Activated T-cell treated with anti-CD3 and anti-CD28 coated beads, Interleukin-2, amount 50 U/mL, for 4 hours (primary cell): ENCODE results near the gene YBX1. TPM values are rescaled to one million over a fixed set of nuclear protein-coding genes. Genes with fewer than 3 reads are reported as not detected.
"Not testable (repeated sequence)": the region's sequence is repeated elsewhere in the genome, so short reads cannot be mapped to it uniquely, and the experiment has no call there.

Source experiments
- ATAC-seq, 2 donors: fragments of 200-7000 bp; cut with Tn5 transposase; one replicate each; pipeline ENCODE4 v1.10.0; 2021
- DNase-seq: peaks from one replicate; pipeline ENCODE4 v3.0.0-alpha.2; 2020
- H3K27me3 Mint-ChIP-seq: one replicate; pipeline ENCODE4 v1.8.0; 2021; ENCODE audit warnings: low read depth, mixed read lengths
- H3K36me3 Mint-ChIP-seq: one replicate; pipeline ENCODE4 v1.8.0; 2022; ENCODE audit warnings: mixed read lengths; ENCODE audit not compliant: insufficient read depth
- H3K4me1 Mint-ChIP-seq: one replicate; pipeline ENCODE4 v1.8.0; 2021; ENCODE audit warnings: low read depth, mixed read lengths
- H3K4me3 Mint-ChIP-seq: one replicate; pipeline ENCODE4 v1.8.0; 2021; ENCODE audit warnings: mild to moderate bottlenecking, moderate library complexity, mixed read lengths
- H3K9me3 Mint-ChIP-seq: one replicate; pipeline ENCODE4 v1.8.0; 2021; ENCODE audit warnings: mixed read lengths
- total RNA-seq, 3 donors: library from RNA; stranded (reverse); gene quantifications; one replicate each; pipeline ENCODE4 v1.2.1, GENCODE V29; 2021

Gene YBX1
- total RNA-seq, 3 donors from 2014 or later: 1,281 to 1,520 (median 1,366) TPM

DNA sequence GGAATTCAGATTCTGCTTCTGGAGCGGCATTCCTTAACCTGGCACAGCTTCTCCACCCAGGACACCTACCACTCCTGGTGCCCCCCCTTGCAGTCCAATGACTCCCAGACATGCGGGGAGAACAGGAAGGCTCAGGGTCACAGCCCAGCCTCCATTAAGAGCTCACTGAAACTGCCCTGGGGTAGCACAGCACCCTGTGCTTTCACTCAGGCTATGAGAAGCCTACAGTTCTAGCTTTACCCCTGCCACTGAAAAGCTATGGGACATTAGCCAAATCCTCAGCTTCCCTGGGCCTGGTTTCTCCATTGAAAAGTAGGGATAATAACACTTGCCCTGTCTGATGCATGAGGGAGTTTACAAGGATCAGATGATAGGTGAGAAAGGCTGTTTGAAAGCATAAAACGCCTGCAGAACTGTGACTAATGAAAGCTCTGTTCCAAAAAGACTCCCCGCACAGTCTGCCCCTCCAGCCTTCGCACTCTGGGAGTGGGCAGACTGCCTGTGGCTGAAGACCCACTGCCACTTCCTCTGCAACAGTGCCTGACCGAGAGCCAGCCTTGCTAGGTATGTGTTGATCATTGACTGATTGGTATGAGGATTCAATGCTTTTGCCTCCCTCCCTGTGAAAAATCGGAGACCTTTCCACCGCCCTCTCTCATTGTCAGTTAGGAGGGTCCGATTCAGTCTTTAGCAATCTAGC lies 60.5 kb downstream of the YBX1 start:
- Mint-ChIP-seq H3K27me3 (no peaks in the 10 kb centered on the region), H3K9me3 (no peaks in the 10 kb centered on the region), H3K36me3 (peaks cover 3% of the 10 kb centered on the region), H3K4me1 (no peaks in the 10 kb centered on the region), H3K4me3 (no peak overlapping the region)
- ATAC-seq (no peak), DNase-seq (no peak)

DNA sequence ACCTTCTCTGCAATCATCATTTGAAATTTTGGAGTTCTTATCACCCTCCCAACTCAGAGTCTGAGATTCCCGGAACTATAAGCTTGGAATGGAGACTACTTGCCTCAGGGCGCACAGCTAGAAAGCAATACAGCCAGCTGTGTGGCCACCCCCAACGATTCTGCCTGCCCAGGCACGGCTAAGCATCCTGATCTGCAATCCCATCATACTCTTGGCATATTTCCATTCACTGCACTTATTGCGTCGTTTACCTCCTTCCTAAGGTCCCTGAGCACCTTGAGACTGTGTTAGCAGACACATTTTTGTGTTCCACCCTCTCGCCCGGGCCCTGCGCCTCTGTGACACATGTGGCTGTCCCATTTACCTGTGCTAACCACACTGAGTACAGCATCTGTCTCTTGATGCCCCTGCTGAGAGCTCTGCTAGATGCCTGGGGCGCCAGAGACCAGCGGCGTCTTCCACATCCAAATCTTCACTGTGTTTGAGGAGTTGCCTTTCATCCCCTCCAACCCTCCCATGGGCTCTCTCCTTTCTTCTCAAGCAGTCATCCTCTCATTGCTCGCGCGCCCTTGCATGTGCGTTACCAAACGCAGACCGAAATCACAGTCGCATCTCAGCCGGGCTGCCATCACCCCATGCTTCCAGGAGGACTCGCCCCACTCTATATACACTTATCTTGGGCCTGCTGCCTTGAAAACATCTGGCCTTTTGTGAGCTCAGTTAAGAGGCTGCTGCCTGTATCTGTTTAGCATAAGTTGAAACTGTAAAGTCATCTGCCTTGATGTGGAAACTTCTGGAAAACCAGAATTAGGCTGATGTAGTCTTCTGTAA lies 61.3 kb downstream of the YBX1 start:
- Mint-ChIP-seq H3K36me3 (peaks cover 9% of the 10 kb centered on the region), H3K27me3 (no peaks in the 10 kb centered on the region), H3K4me1 (no peaks in the 10 kb centered on the region), H3K4me3 (no peak overlapping the region), H3K9me3 (no peaks in the 10 kb centered on the region)
- ATAC-seq (no peak), DNase-seq (no peak)

DNA sequence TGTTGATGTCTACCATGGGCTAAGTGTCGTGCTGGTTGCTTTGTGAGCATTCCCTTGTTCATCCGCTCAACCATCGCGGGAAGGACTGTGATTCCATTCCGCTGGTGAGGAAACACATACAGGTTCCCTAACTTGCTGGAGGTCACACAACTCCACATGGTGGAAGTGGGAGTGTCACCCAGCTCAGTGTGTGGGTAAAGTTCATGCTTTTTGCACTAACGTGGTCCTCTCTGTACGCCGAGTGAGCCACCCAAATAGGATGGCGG lies 61.9 kb downstream of the YBX1 start:
- H3K27me3 Mint-ChIP-seq: no peaks in the 10 kb centered on the region
- DNase-seq (no peak), ATAC-seq (no peak)
- no peak overlapping the region for H3K4me3 Mint-ChIP-seq
- H3K4me1 Mint-ChIP-seq: no peaks in the 10 kb centered on the region
- H3K9me3 Mint-ChIP-seq: no peaks in the 10 kb centered on the region
- peaks cover 9% of the 10 kb centered on the region for H3K36me3 Mint-ChIP-seq

DNA sequence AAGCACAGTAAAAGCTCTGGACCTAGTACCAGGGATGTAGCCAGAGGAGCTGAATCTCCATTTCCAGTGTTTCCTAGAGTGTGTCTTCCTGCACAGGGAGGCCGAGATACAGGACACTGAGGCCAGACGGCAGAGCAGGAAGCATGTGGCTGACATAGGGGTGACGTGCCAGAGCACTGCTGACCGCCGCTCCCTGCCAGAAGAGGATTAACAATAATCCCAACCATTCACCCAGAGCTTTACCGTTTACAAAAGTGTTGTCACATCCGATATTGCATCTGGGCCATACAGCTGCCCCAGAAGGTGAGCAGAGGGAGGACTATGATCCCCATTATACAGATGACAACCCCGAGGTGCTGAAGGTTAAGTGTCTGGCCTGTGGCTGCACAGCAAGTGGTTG lies 63.6 kb downstream of the YBX1 start:
- Mint-ChIP-seq H3K4me3 (no peak overlapping the region), H3K27me3 (no peaks in the 10 kb centered on the region), H3K36me3 (peaks cover 20% of the 10 kb centered on the region), H3K4me1 (no peaks in the 10 kb centered on the region), H3K9me3 (no peaks in the 10 kb centered on the region)
- ATAC-seq (no peak), DNase-seq (no peak)

DNA sequence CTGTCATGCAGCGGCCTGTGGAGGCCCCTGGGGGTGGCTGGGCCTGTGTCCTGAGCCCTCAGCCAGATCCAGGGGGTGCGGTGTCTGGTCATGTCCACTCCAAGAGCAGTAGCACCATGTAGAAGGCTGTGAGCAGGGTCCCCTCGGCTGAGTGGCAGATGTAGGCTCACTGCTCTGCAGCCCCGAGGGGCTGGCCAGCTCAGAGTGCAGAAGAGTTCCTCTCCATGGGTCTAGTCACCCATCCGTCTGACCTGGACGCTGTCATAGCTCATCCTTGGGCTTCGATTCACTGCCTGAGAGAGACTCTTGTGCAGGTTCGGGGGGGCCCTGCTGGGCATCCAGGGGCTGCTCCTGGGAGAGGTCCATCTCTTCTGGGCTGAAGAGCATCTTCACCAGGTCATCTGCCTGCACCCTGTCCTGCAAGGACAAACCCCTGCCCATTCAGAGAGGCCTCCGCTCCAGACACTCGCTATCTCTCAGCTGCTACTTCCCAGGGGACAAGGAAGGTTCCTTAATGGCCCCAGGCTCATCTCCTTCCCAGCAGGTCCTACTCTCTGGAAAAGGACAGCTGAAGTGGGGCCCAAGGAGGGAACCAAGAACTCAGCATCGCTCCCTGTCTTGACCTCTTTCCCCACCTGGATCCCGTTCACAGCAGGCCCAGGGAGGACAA lies 64.4 kb downstream of the YBX1 start:
- no peak overlapping the region for H3K4me3 Mint-ChIP-seq

DNA sequence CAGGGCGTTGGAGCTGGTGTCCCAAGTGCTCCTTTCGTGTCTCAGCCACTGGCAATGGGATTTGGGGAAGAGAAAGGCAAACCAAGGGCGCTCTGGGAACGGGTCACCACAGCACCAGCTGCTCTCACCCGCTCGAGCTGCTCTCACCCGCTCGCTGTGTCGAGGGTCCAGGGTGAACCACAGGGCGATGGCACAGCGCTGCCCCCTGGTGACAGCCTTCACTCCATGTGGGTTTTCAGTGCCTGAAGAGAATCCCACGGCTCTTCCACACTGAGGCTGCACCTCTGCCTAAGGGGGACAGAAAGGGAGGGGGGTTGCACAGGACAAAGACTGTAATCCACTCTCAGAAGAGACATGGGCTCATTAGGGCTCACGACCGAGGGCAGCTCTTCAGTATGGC lies 64.9 kb downstream of the YBX1 start:
- peak; percentile 50 to 73 for ATAC-seq
- Mint-ChIP-seq H3K9me3 (no peaks in the 10 kb centered on the region), H3K27me3 (no peaks in the 10 kb centered on the region), H3K36me3 (peaks cover 25% of the 10 kb centered on the region), H3K4me1 (no peaks in the 10 kb centered on the region), H3K4me3 (no peak overlapping the region)
- DNase-seq: peak; percentile 51

More for the DNA sequence above, 64.4 kb downstream of the YBX1 start:
- Mint-ChIP-seq H3K27me3 (no peaks in the 10 kb centered on the region), H3K4me1 (no peaks in the 10 kb centered on the region), H3K36me3 (peaks cover 21% of the 10 kb centered on the region), H3K9me3 (no peaks in the 10 kb centered on the region)
- DNase-seq (no peak), ATAC-seq (no peak)

DNA sequence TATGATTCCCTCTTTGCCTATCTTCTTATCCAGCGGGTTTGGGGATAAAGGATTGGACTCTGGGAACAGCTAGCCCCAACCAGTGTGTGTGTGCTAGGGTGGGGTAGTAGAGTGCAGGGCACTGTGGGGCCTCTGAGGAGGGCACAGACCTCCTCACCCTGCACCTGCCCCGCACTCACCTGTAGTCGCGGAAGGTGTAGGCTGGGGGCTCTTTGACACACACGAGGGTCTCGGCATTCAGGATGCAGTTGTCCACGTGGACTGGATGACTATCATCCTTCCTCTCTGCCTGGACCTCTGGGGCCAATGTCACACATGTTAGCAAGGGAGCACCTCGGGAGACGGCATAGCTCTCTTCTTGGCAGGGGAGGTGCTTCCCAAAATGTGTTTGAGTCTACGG lies 65.8 kb downstream of the YBX1 start:
- no peaks in the 10 kb centered on the region for H3K27me3 Mint-ChIP-seq
- no peaks in the 10 kb centered on the region for H3K4me1 Mint-ChIP-seq
- no peaks in the 10 kb centered on the region for H3K9me3 Mint-ChIP-seq
- no peak overlapping the region for H3K4me3 Mint-ChIP-seq
- ATAC-seq: no peak
- no peak for DNase-seq
- H3K36me3 Mint-ChIP-seq: peaks cover 34% of the 10 kb centered on the region

DNA sequence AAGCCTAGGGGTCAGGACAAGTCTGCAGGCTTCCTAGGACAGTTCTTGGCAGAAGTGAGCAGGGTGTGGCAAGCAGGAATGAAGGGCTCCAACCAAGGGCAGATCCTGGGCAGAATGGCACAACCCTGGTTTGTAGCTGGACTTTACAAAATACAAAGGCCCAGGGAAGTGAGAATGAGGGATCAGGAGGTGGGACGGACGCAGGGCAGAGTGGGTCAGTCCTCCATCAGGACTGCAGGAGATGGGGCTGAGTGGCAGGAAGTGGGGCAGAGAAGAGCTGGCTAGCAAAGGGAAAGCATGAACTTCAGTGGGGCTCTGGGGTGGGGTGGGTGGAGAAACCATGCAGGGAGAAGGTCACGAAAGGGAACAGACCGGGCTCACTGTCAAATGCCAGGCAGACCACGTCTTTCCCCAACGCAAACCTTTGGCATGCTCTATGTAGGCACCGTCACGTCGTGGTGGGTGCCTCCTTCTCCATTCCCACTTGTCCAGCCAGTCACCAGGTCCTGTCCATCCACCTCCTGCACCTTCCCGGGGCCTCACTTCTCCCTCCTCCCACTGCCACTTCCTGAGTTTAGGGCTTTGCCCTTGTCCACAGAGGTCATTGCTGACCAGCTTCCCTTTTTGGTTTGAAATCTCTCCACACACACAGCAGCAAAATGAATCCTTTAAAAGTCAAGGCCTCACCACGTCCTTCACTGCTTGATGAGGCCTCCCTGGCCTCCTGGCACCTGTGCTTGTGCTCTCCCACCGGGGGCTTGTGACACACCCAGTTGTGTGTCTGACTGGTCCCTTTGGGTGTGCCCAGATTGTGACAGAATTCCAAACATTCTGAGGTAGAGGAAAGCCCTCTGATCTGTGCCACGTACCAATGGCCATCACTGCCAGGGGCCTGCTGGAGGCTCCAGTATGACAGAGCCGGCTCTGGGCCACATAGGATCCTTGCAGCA lies 66.5 kb downstream of the YBX1 start:
- Mint-ChIP-seq H3K4me3 (no peak overlapping the region), H3K36me3 (peaks cover 38% of the 10 kb centered on the region), H3K9me3 (no peaks in the 10 kb centered on the region), H3K27me3 (no peaks in the 10 kb centered on the region), H3K4me1 (no peaks in the 10 kb centered on the region)
- no peak for ATAC-seq
- no peak for DNase-seq

DNA sequence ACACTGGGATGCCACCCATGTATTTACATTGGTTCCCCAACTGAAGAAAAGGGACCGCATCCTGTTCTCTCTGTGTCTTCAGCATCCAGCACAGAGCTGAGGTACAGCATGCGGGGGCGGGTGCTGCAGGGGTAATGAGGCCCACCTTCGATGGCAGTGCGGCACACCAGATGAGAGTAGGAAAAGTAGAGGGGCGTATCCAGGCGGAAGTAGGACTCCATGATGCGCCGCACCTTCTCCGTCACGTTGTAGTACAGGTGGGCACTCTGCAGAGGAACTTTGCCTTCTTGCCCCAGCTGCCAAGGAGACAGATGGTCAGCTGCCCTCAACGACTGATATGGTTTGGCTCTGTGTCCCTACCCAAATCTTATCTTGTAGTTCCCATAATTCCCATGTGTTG lies 67.8 kb downstream of the YBX1 start:
- H3K4me3 Mint-ChIP-seq: no peak overlapping the region
- DNase-seq: no peak
- no peak for ATAC-seq
- H3K4me1 Mint-ChIP-seq: no peaks in the 10 kb centered on the region
- H3K9me3 Mint-ChIP-seq: no peaks in the 10 kb centered on the region
- no peaks in the 10 kb centered on the region for H3K27me3 Mint-ChIP-seq
- H3K36me3 Mint-ChIP-seq: peaks cover 47% of the 10 kb centered on the region

DNA sequence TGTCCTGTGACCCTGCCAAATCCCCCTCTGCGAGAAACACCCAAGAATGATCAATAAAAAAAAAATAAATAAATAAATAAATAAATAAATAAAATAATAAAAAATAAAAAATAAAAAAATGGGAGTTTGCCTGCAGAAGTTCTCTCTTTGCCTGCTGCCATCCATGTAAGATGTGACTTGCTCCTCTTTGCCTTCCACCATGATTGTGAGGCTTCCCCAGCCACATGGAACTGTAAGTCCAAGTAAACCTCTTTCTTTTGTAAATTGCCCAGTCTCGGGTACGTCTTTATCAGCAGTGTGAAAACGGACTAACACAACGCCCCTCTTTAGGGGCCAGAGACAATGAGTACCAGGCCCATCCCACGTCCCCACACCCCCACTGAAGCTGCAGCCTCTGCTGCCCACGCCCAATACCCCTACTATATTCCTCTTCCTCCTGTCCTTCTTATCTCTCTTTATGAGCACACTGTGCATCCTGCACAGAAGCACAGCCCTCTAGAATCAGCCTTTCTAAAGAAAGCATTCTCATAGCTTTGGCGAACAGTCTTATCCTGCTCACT lies 69.4 kb downstream of the YBX1 start:
- not testable (repeated sequence) for ATAC-seq, H3K4me3 Mint-ChIP-seq, H3K4me1 Mint-ChIP-seq, H3K9me3 Mint-ChIP-seq, DNase-seq, H3K27me3 Mint-ChIP-seq
- peaks cover 58% of the 10 kb centered on the region for H3K36me3 Mint-ChIP-seq

DNA sequence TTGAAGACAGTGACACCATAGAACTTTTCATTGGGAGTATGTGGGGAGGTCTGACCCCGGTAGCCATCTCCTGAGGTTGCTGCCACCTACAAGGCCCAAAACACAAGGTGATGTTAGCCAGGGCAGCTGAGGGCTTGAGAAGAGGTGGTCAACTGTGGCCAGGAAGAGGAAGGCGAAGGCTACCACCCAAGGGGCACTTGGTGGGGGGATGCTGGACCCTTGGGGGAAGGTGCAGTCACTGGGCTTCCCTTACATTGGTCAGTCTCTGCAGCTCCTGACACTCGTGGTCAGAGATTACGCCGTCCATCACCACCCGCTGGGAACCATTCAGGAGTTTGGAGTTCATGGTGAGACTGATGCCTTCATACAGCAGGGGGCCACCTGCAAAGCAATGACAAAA lies 70.1 kb downstream of the YBX1 start:
- DNase-seq: no peak
- Mint-ChIP-seq H3K27me3 (no peaks in the 10 kb centered on the region), H3K4me1 (peaks cover 1% of the 10 kb centered on the region), H3K36me3 (peaks cover 64% of the 10 kb centered on the region), H3K4me3 (no peak overlapping the region), H3K9me3 (no peaks in the 10 kb centered on the region)
- ATAC-seq: no peak

DNA sequence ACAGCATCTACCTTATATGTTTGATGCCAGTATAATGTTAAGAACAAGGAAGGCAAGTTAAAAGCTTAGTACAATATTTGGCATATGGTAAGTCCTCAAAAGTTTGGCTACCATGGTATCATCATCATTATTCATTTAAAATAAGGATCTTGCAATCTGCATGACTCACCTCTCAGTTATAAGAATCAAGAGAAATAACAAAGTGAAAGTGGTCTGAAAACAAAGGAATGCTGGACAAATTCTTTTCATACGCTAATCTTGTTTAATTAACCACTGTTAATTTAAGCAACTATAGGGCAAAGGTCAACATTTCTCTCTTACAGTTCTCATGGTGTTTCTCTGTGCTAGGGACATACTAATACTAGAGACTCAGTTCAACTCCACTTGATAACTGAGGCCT lies 70.9 kb downstream of the YBX1 start:
- peaks cover 1% of the 10 kb centered on the region for H3K4me1 Mint-ChIP-seq
- no peaks in the 10 kb centered on the region for H3K27me3 Mint-ChIP-seq
- no peak overlapping the region for H3K4me3 Mint-ChIP-seq
- no peaks in the 10 kb centered on the region for H3K9me3 Mint-ChIP-seq
- DNase-seq (no peak), ATAC-seq (no peak)
- H3K36me3 Mint-ChIP-seq: peaks cover 67% of the 10 kb centered on the region
